ENCODE results near the gene ACOT11.
A peak's percentile ranks its signal among the peaks of the same experiment; 100 is the strongest.
"Not testable (repeated sequence)": the region's sequence is repeated elsewhere in the genome, so short reads cannot be mapped to it uniquely, and the experiment has no call there.

ACOT11 gene

DNA sequence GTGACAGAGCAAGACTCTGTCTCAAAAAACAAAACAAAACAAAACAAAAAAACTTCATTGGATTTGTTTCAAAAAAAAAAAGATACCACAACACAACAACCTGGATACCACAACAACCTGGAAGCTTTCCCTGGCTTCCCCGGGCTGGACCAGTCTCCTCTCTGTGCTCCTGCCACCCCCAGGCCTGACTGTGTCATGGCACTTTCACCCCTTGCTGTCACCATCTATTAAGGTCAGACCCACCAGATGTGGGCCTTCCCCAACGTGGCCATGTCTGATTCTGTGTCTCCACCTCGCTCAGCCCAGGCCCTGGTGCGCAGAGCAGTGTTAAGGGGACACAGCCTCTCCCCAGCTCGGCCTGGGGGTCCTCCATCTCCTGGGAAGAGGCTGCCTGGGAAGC is 28.3 kb upstream of the ACOT11 start:
- H3K4me3 ChIP-seq (ENCODE audit: low read length): no peak overlapping the region
- no peaks in the 10 kb centered on the region for H3F3A ChIP-seq (ENCODE audit: insufficient read depth, low read length)
- no peak overlapping the region for H3K27ac ChIP-seq (ENCODE audit: low read length)
- TF ChIP-seq EZH2 (optimal IDR thresholded peaks at IDR 0.05; ENCODE audit: low read depth, low read length) (no peak), EZH2phosphoT487 (IDR thresholded peaks at IDR 0.05; ENCODE audit: low read length) (no peak)
- TF ChIP-seq, protein P1, sequence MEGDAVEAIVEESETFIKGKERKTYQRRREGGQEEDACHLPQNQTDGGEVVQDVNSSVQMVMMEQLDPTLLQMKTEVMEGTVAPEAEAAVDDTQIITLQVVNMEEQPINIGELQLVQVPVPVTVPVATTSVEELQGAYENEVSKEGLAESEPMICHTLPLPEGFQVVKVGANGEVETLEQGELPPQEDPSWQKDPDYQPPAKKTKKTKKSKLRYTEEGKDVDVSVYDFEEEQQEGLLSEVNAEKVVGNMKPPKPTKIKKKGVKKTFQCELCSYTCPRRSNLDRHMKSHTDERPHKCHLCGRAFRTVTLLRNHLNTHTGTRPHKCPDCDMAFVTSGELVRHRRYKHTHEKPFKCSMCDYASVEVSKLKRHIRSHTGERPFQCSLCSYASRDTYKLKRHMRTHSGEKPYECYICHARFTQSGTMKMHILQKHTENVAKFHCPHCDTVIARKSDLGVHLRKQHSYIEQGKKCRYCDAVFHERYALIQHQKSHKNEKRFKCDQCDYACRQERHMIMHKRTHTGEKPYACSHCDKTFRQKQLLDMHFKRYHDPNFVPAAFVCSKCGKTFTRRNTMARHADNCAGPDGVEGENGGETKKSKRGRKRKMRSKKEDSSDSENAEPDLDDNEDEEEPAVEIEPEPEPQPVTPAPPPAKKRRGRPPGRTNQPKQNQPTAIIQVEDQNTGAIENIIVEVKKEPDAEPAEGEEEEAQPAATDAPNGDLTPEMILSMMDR (IDR thresholded peaks at IDR 0.05; ENCODE audit: low read length): peak; percentile 26
- H3K4me1 ChIP-seq (ENCODE audit: low read length): no peaks in the 10 kb centered on the region
- H3K79me2 ChIP-seq (ENCODE audit: low read length): no peaks in the 10 kb centered on the region
- no peaks in the 10 kb centered on the region for H4K20me1 ChIP-seq (ENCODE audit: insufficient read depth, low read length)
- H3K9me3 ChIP-seq (replicated peaks; ENCODE audit: insufficient read depth, low read length): no peaks in the 10 kb centered on the region
- no peak overlapping the region for H3K9ac ChIP-seq (ENCODE audit: low read length)
- H3K4me2 ChIP-seq (ENCODE audit: low read depth, low read length): no peak overlapping the region
- DNase-seq: no peak
- no peaks in the 10 kb centered on the region for H3K36me3 ChIP-seq (replicated peaks; ENCODE audit: insufficient read depth, low read length)
- H3K9me2 ChIP-seq (replicated peaks; ENCODE audit: insufficient read depth, low read length): no peaks in the 10 kb centered on the region
- H2AFZ ChIP-seq (ENCODE audit: low read length): no peak overlapping the region
- no peaks in the 10 kb centered on the region for H3K27me3 ChIP-seq (replicated peaks; ENCODE audit: insufficient read depth, low read length)

DNA sequence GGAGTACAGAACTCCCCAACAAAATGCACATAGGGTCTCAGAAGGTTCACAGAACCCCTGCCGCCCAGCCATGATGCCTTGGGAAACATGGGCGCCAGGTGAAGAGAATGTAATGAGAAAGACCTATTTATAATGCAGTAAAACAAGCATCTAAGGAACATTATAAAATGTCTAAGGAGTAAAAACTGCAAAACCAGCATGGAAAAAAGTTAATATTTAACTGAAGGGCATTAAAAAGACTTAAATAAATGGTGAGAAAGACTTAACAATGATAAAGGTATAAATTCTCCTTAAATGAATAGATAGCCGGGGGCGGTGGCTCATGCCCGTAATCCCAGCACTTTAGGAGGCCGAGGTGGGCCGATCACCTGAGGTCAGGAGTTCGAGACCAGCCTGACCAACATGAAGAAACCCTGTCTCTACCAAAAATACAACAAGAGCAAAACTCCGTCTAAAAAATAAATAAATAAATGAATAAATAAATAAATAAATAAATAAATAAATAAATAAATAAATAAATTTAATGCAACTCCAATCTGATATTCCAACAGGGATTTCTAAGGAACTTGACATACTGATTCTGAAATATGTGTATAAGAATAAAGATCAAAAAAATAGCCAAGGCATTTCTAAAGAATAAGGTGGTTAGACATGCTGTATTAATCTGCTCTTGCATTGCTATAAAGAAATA is 27.3 kb upstream of the ACOT11 start:
- no peaks in the 10 kb centered on the region for H3K27me3 ChIP-seq (replicated peaks; ENCODE audit: insufficient read depth, low read length)
- H3K36me3 ChIP-seq (replicated peaks; ENCODE audit: insufficient read depth, low read length): no peaks in the 10 kb centered on the region
- H3K9me2 ChIP-seq (replicated peaks; ENCODE audit: insufficient read depth, low read length): no peaks in the 10 kb centered on the region
- H3K9ac ChIP-seq (ENCODE audit: low read length): no peak overlapping the region
- H3K4me1 ChIP-seq (ENCODE audit: low read length): no peaks in the 10 kb centered on the region
- no peak overlapping the region for H2AFZ ChIP-seq (ENCODE audit: low read length)
- H3K79me2 ChIP-seq (ENCODE audit: low read length): no peaks in the 10 kb centered on the region
- no peaks in the 10 kb centered on the region for H3K9me3 ChIP-seq (replicated peaks; ENCODE audit: insufficient read depth, low read length)
- no peaks in the 10 kb centered on the region for H3F3A ChIP-seq (ENCODE audit: insufficient read depth, low read length)
- no peak for TF ChIP-seq EZH2 (optimal IDR thresholded peaks at IDR 0.05; ENCODE audit: low read depth, low read length)
- TF ChIP-seq, protein P1 (IDR thresholded peaks at IDR 0.05; ENCODE audit: low read length): no peak
- TF ChIP-seq EZH2phosphoT487 (IDR thresholded peaks at IDR 0.05; ENCODE audit: low read length): no peak
- H3K4me2 ChIP-seq (ENCODE audit: low read depth, low read length): no peak overlapping the region
- no peak overlapping the region for H3K27ac ChIP-seq (ENCODE audit: low read length)
- DNase-seq: no peak
- no peak overlapping the region for H3K4me3 ChIP-seq (ENCODE audit: low read length)
- H4K20me1 ChIP-seq (ENCODE audit: insufficient read depth, low read length): no peaks in the 10 kb centered on the region

DNA sequence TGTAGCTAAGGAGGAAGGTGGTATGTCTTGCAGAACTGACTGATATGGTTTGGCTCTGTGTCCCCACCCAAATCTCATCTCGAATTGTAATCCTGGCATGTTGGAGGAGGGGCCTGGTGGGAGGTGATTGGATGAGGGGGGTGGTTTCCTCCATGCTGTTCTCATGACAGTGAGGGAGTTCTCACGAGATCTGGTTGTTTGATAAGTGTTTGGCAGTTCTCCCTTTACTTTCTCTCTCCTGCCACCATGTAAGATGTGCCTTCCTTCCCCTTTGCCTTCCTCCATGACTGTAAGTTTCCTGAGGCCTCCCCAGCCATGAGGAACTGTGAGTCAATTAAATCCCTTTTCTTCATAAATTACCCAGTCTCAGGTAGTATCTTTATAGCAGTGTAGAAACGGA is 21.5 kb upstream of the ACOT11 start:
- not testable (repeated sequence) for H3K9me3 ChIP-seq (replicated peaks; ENCODE audit: insufficient read depth, low read length); H3K4me3 ChIP-seq (ENCODE audit: low read length); H3K27ac ChIP-seq (ENCODE audit: low read length); H2AFZ ChIP-seq (ENCODE audit: low read length); H3K27me3 ChIP-seq (replicated peaks; ENCODE audit: insufficient read depth, low read length); H3K9me2 ChIP-seq (replicated peaks; ENCODE audit: insufficient read depth, low read length); DNase-seq; H3K36me3 ChIP-seq (replicated peaks; ENCODE audit: insufficient read depth, low read length); H3F3A ChIP-seq (ENCODE audit: insufficient read depth, low read length); H3K9ac ChIP-seq (ENCODE audit: low read length); H3K4me1 ChIP-seq (ENCODE audit: low read length); H3K79me2 ChIP-seq (ENCODE audit: low read length); H3K4me2 ChIP-seq (ENCODE audit: low read depth, low read length); H4K20me1 ChIP-seq (ENCODE audit: insufficient read depth, low read length)

DNA sequence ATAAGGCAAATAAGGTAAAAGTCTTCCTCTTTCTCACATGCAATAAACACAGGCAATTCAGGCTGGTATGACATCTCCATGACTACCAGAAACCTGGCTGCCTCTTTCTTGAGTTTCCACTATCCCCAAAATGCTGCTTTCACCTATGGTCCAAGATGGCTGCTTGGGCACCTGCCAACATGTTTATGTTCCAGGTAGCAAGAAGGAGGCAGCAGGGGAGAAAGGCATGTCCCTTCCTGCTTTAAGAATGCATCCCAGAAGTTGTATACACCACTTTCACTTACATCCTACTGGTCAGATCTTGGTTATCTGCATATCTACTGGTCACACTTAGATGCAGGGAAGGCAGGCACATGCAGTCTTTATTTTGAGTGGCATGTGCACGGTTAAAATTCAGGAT is 19.4 kb upstream of the ACOT11 start:
- Histone ChIP-seq H3K4me3 (ENCODE audit: low read length) (no peak overlapping the region), H4K20me1 (ENCODE audit: insufficient read depth, low read length) (no peaks in the 10 kb centered on the region), H2AFZ (ENCODE audit: low read length) (no peak overlapping the region), H3K27ac (ENCODE audit: low read length) (no peak overlapping the region), H3K36me3 (replicated peaks; ENCODE audit: insufficient read depth, low read length) (no peaks in the 10 kb centered on the region), H3F3A (ENCODE audit: insufficient read depth, low read length) (no peaks in the 10 kb centered on the region), H3K9me3 (replicated peaks; ENCODE audit: insufficient read depth, low read length) (no peaks in the 10 kb centered on the region), H3K27me3 (replicated peaks; ENCODE audit: insufficient read depth, low read length) (no peaks in the 10 kb centered on the region), H3K79me2 (ENCODE audit: low read length) (no peaks in the 10 kb centered on the region), H3K4me1 (ENCODE audit: low read length) (no peaks in the 10 kb centered on the region), H3K9ac (ENCODE audit: low read length) (no peak overlapping the region), H3K4me2 (ENCODE audit: low read depth, low read length) (no peak overlapping the region), H3K9me2 (replicated peaks; ENCODE audit: insufficient read depth, low read length) (no peaks in the 10 kb centered on the region)
- TF ChIP-seq, protein P1 (IDR thresholded peaks at IDR 0.05; ENCODE audit: low read length): no peak
- TF ChIP-seq EZH2 (optimal IDR thresholded peaks at IDR 0.05; ENCODE audit: low read depth, low read length) (no peak), EZH2phosphoT487 (IDR thresholded peaks at IDR 0.05; ENCODE audit: low read length) (no peak)
- DNase-seq: no peak

Measured in MM.1S (cell line).